ENCODE data around the gene SGMS2. TPM values are rescaled to one million over a fixed set of nuclear protein-coding genes. Genes with fewer than 3 reads are reported as not detected.
A peak's percentile ranks its signal among the peaks of the same experiment; 100 is the strongest.
"Not testable (repeated sequence)": the region's sequence is repeated elsewhere in the genome, so short reads cannot be mapped to it uniquely, and the experiment has no call there.

SGMS2 gene
- total and polyA plus RNA-seq, 11 donors, result 2.6 to 117 (median 29.8) TPM

GRCh38 chr4:107900508-107900907 is 75.8 kb downstream of the SGMS2 start:
- H3K4me3 ChIP-seq, result no peak overlapping the region
- TF ChIP-seq POLR2A (IDR thresholded peaks at IDR 0.05) (no peak), CTCF (IDR thresholded peaks at IDR 0.05) (no peak)
- DNase-seq (no peak), ATAC-seq (no peak)
- H3K27me3 ChIP-seq, result no peaks in the 10 kb centered on the region
- peaks cover 0 to 20% (median 0%) of the 10 kb centered on the region in 12 donors for H3K4me1 ChIP-seq
- peak overlapping the region in 1 of 12 donors; percentile 66 for H3K27ac ChIP-seq
- WGBS, 4 donors, result 89 to 96% (median 91%) methylated on average over 3 of the region's 3 CpGs
- H3K36me3 ChIP-seq, result peaks cover 0 to 23% (median 0%) of the 10 kb centered on the region in 9 donors
- intact Hi-C loops (cut with DNase I), result loop anchor here in 1 of 10 donors (10.0 kb wide), 1 partner anchor 76 kb away; the partner anchor contains the start of gene SGMS2
- H3K9me3 ChIP-seq, result no peaks in the 10 kb centered on the region

GRCh38 chr4:107901213-107901934 is 76.6 kb downstream of the SGMS2 start:
- H3K27ac ChIP-seq, result peak overlapping the region in 1 of 12 donors; percentile 66
- H3K27me3 ChIP-seq, result no peaks in the 10 kb centered on the region
- TF ChIP-seq POLR2A (IDR thresholded peaks at IDR 0.05) (no peak), CTCF (IDR thresholded peaks at IDR 0.05) (no peak)
- peaks cover 0 to 25% (median 0%) of the 10 kb centered on the region in 9 donors for H3K36me3 ChIP-seq
- no peak overlapping the region for H3K4me3 ChIP-seq
- DNase-seq (no peak), ATAC-seq (peak in 3 of 4 donors; percentile 18 to 49 (median 33))
- 88 to 91% (median 91%) methylated on average over 2 of the region's 2 CpGs for WGBS, 4 donors
- H3K4me1 ChIP-seq, result peaks cover 0 to 13% (median 0%) of the 10 kb centered on the region in 12 donors
- H3K9me3 ChIP-seq, result no peaks in the 10 kb centered on the region
- intact Hi-C loops (cut with DNase I), result loop anchor here in 1 of 10 donors (10.0 kb wide), 1 partner anchor 77 kb away; the partner anchor contains the start of gene SGMS2

- intact Hi-C loops (cut with DNase I), result loop anchor here in 1 of 10 donors (10.0 kb wide), 1 partner anchor 78 kb away; the partner anchor contains the start of gene SGMS2
- 49 to 73% (median 59%) methylated on average over 2 of the region's 2 CpGs for WGBS, 4 donors
- ATAC-seq (no peak), DNase-seq (no peak)
- no peaks in the 10 kb centered on the region for H3K27me3 ChIP-seq
- peak overlapping the region in 2 of 12 donors; percentile 2 to 66 for H3K27ac ChIP-seq
- TF ChIP-seq CTCF (IDR thresholded peaks at IDR 0.05), result no peak
- no peak for TF ChIP-seq POLR2A (IDR thresholded peaks at IDR 0.05)
- H3K9me3 ChIP-seq, result no peaks in the 10 kb centered on the region
- H3K4me3 ChIP-seq, result no peak overlapping the region
- peaks cover 0 to 7% (median 0%) of the 10 kb centered on the region in 12 donors for H3K4me1 ChIP-seq
- peaks cover 0 to 25% (median 0%) of the 10 kb centered on the region in 9 donors for H3K36me3 ChIP-seq
Measured at GRCh38 chr4:107902715-107903114, 78.0 kb downstream of the SGMS2 start.

GRCh38 chr4:107905082-107905481 is 80.3 kb downstream of the SGMS2 start:
- H3K4me1 ChIP-seq, DNase-seq, H3K27ac ChIP-seq, H3K27me3 ChIP-seq, H3K4me3 ChIP-seq, ATAC-seq, H3K9me3 ChIP-seq: not testable (repeated sequence)
- H3K36me3 ChIP-seq, result peaks cover 0 to 45% (median 8%) of the 10 kb centered on the region in 9 donors
- intact Hi-C loops (cut with DNase I), result loop anchor here in 1 of 10 donors (10.0 kb wide), 1 partner anchor 80 kb away; the partner anchor contains the start of gene SGMS2
- WGBS, 4 donors, result 88 to 92% (median 91%) methylated on average over 3 of the region's 3 CpGs
